A549 (cell line): ENCODE data around the gene RRAS2.

Source experiments
- CHD4 ChIP-seq: fragments of 200-600 bp; sonication (generic); IDR thresholded peaks from 2 replicates; pipeline ENCODE4 v1.6.1; 2016; ENCODE audit warnings: antibody characterized with exemption, mild to moderate bottlenecking, borderline replicate concordance
- CTCF ChIP-seq: fragments of >200 bp; sonication (Bioruptor Twin); formaldehyde crosslinking; IDR thresholded peaks from 3 replicates; pipeline ENCODE4 v1.5.1; 2016
- POLR2A ChIP-seq: IDR thresholded peaks from 2 replicates; pipeline ENCODE4 v1.6.1; 2012; ENCODE audit warnings: mild to moderate bottlenecking, low read length

DNA sequence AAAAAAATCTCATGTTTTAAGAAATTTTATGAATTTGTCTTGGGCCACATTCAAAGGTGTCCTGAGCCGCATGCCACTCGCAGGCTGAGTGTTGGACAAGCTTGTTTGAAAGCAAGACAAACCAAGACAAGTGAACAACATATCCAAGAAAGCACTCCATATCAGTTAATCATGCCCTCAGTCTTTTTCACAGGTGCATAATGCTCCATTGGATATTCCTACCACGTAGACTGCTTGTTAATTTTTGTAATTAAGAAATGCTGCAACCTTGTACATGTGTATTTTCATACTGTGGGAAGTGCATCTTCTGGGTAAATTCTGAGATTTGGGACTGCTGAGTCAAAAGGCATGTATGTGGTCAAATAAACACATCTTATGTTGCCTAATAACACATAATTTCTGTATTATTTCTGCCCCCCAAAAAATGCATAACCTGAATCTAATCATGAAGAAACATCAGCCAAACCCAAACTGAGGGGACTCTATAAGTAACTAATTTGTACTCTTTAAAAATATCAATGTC, 8.2 kb downstream of the RRAS2 start:
- TF ChIP-seq CHD4 = no peak
- TF ChIP-seq POLR2A = no peak
- no peak for TF ChIP-seq CTCF
